PC-9 (cell line): ENCODE measurements around the gene BARHL1. TPM values are rescaled to one million over a fixed set of nuclear protein-coding genes. Genes with fewer than 3 reads are reported as not detected.

ENCODE experiments used
- BruUV-seq: library from RNA; stranded (reverse); fragments of 400-500 nt; replicated peaks from 2 replicates; lab custom pipeline; 2021; lab: Mats Ljungman, UMichigan
- CTCF ChIA-PET: fragments of 300-600 bp; sonication (Branson Sonifier 250); formaldehyde crosslinking; loops from one replicate; lab custom pipeline; 2022; ENCODE audit warnings: antibody characterized with exemption; lab: Charles Lee
- POLR2A ChIA-PET: fragments of 300-600 bp; sonication (Branson Sonifier 250); formaldehyde crosslinking; loops from one replicate; lab custom pipeline; 2022; ENCODE audit warnings: antibody characterized with exemption; ENCODE audit not compliant: unreplicated experiment; lab: Charles Lee
- DNase-seq, 2 experiments: peaks; one replicate each; pipeline versions ENCODE4 v3.0.0 to v3.0.0-alpha.2; 2015 to 2022; ENCODE audit warnings: mixed read lengths in 1 of 2
- H2AFZ ChIP-seq: fragments of 200-600 bp; sonication (generic); 2 replicates; pipeline ENCODE4 v1.8.1; 2017; ENCODE audit warnings: antibody characterized with exemption
- H3F3A ChIP-seq: fragments of 200-600 bp; sonication (generic); 2 replicates; pipeline ENCODE4 v1.8.1; 2017; ENCODE audit warnings: antibody characterized with exemption, mild to moderate bottlenecking, low read depth; ENCODE audit not compliant: insufficient read depth
- H3K27ac ChIP-seq: fragments of 200-600 bp; sonication (generic); 2 replicates; pipeline ENCODE4 v1.6.1; 2016; ENCODE audit warnings: mixed run types
- H3K27me3 ChIP-seq: fragments of 200-600 bp; sonication (generic); 2 replicates; pipeline ENCODE4 v1.6.1; 2016; ENCODE audit warnings: low read depth, mixed run types; ENCODE audit not compliant: insufficient read depth
- H3K36me3 ChIP-seq: fragments of 200-600 bp; sonication (generic); 2 replicates; pipeline ENCODE4 v1.6.1; 2016; ENCODE audit warnings: low read depth, mixed run types
- H3K4me1 ChIP-seq: fragments of 200-600 bp; sonication (generic); replicated peaks from 2 replicates; pipeline ENCODE4 v1.6.1; 2016; ENCODE audit warnings: mixed run types; ENCODE audit not compliant: insufficient read depth
- H3K4me2 ChIP-seq: fragments of 200-600 bp; sonication (generic); 2 replicates; pipeline ENCODE4 v1.6.1; 2017; ENCODE audit warnings: mixed run types
- H3K4me3 ChIP-seq: fragments of 200-600 bp; sonication (generic); 2 replicates; pipeline ENCODE4 v1.6.1; 2016; ENCODE audit warnings: mixed run types
- H3K79me2 ChIP-seq: fragments of 200-600 bp; sonication (generic); 2 replicates; pipeline ENCODE4 v1.6.1; 2017; ENCODE audit warnings: low read depth, mixed run types
- H3K9me2 ChIP-seq: fragments of 200-600 bp; sonication (generic); 2 replicates; pipeline ENCODE4 v1.8.1; 2017; ENCODE audit warnings: mild to moderate bottlenecking; ENCODE audit not compliant: insufficient read depth
- H3K9me3 ChIP-seq: fragments of 200-600 bp; sonication (generic); 2 replicates; pipeline ENCODE4 v1.8.1; 2016; ENCODE audit warnings: low read depth; ENCODE audit not compliant: insufficient read depth
- H4K20me1 ChIP-seq: fragments of 200-600 bp; sonication (generic); 2 replicates; pipeline ENCODE4 v1.8.1; 2017; ENCODE audit not compliant: insufficient read depth
- CTCF ChIP-seq: fragments of 200-600 bp; sonication (generic); conservative IDR thresholded peaks from 2 replicates; pipeline ENCODE4 v1.6.1; 2017; ENCODE audit warnings: mixed run types, antibody characterized with exemption, mild to moderate bottlenecking, moderate library complexity
- EZH2 ChIP-seq: fragments of 200-600 bp; sonication (generic); IDR thresholded peaks from 2 replicates; pipeline ENCODE4 v1.8.0; 2017; ENCODE audit warnings: antibody characterized with exemption, low read depth
- intact Hi-C: fragments of 100-400 bp; cut with micrococcal nuclease; formaldehyde crosslinking; loops from one replicate; pipeline ENCODE4 v1.10.0; 2022; ENCODE audit not compliant: unreplicated experiment
- total RNA-seq: library from RNA; stranded (reverse); gene quantifications from 2 replicates; pipeline ENCODE4 v1.2.3, GENCODE V29; 2021

BARHL1 gene
- total RNA-seq, 1 experiment from 2014 or later = not detected

GRCh38 chr9:132541051-132541450 is 41.4 kb upstream of the BARHL1 start:
- Histone ChIP-seq H3F3A (no peaks in the 10 kb centered on the region), H3K36me3 (no peaks in the 10 kb centered on the region), H3K27ac (no peak overlapping the region), H3K9me2 (no peaks in the 10 kb centered on the region), H3K4me1 (no peaks in the 10 kb centered on the region), H3K4me2 (no peak overlapping the region), H4K20me1 (no peaks in the 10 kb centered on the region), H3K79me2 (no peaks in the 10 kb centered on the region), H3K9me3 (no peaks in the 10 kb centered on the region), H3K4me3 (no peak overlapping the region), H2AFZ (no peak overlapping the region), H3K27me3 (peaks cover 97% of the 10 kb centered on the region)
- ChIA-PET POLR2A (no interaction called here), CTCF (no interaction called here)
- intact Hi-C loops = no loop called here
- TF ChIP-seq CTCF (no peak), EZH2 (no peak)
- DNase-seq = no peak
- BruUV-seq = no TSS peak

GRCh38 chr9:132541870-132542830 is 40.3 kb upstream of the BARHL1 start:
- no peaks in the 10 kb centered on the region for H3K9me3 ChIP-seq
- no peaks in the 10 kb centered on the region for H3K36me3 ChIP-seq
- TF ChIP-seq CTCF (no peak), EZH2 (no peak)
- no peak for DNase-seq
- no peak overlapping the region for H3K4me3 ChIP-seq
- ChIA-PET POLR2A (no interaction called here), CTCF (interaction anchor here (0.6 kb wide), 1 partner anchor 127 kb away, joined by 3 read pairs; no protein-coding TSS in a partner anchor)
- no peak overlapping the region for H3K27ac ChIP-seq
- BruUV-seq = no TSS peak
- H3K79me2 ChIP-seq = no peaks in the 10 kb centered on the region
- H2AFZ ChIP-seq = no peak overlapping the region
- H3K4me2 ChIP-seq = no peak overlapping the region
- H3K4me1 ChIP-seq = no peaks in the 10 kb centered on the region
- peaks cover 97% of the 10 kb centered on the region for H3K27me3 ChIP-seq
- H4K20me1 ChIP-seq = no peaks in the 10 kb centered on the region
- no peaks in the 10 kb centered on the region for H3F3A ChIP-seq
- H3K9me2 ChIP-seq = no peaks in the 10 kb centered on the region
- intact Hi-C loops = no loop called here

- CTCF ChIA-PET = interaction anchor here (0.6 kb wide), 1 partner anchor 126 kb away, joined by 3 read pairs; no protein-coding TSS in a partner anchor
- no peaks in the 10 kb centered on the region for H3K36me3 ChIP-seq
- no peak for TF ChIP-seq CTCF
- TF ChIP-seq EZH2 = no peak
- no peak overlapping the region for H3K27ac ChIP-seq
- DNase-seq = no peak
- H3K4me2 ChIP-seq = no peak overlapping the region
- no peak overlapping the region for H3K4me3 ChIP-seq
- H4K20me1 ChIP-seq = no peaks in the 10 kb centered on the region
- H3K9me2 ChIP-seq = no peaks in the 10 kb centered on the region
- intact Hi-C loops = no loop called here
- peaks cover 93% of the 10 kb centered on the region for H3K27me3 ChIP-seq
- no peaks in the 10 kb centered on the region for H3K4me1 ChIP-seq
- BruUV-seq = no TSS peak
- no peak overlapping the region for H2AFZ ChIP-seq
- no peaks in the 10 kb centered on the region for H3K9me3 ChIP-seq
- H3K79me2 ChIP-seq = no peaks in the 10 kb centered on the region
- H3F3A ChIP-seq = no peaks in the 10 kb centered on the region
- POLR2A ChIA-PET = no interaction called here
Measured at GRCh38 chr9:132543251-132543650, 39.2 kb upstream of the BARHL1 start.
